Activated CD4-positive, alpha-beta T cell treated with anti-CD3 and anti-CD28 coated beads, Interleukin-2, amount 10 ng/mL, durations not matched to agents 7 days and 5 days (primary cell): ENCODE results near the gene BRDT. TPM values are rescaled to one million over a fixed set of nuclear protein-coding genes. Genes with fewer than 3 reads are reported as not detected.
"Not testable (repeated sequence)": the region's sequence is repeated elsewhere in the genome, so short reads cannot be mapped to it uniquely, and the experiment has no call there.

ENCODE experiments used
- CTCF ChIA-PET: fragments of 350-600 bp; sonication (Branson Sonifier 250); formaldehyde crosslinking; loops from one replicate; lab custom pipeline; 2021; ENCODE audit warnings: antibody characterized with exemption; lab: Charles Lee
- POLR2A ChIA-PET: fragments of 350-600 bp; sonication (Branson Sonifier 250); formaldehyde crosslinking; loops from one replicate; lab custom pipeline; 2021; ENCODE audit warnings: antibody characterized with exemption; lab: Charles Lee
- DNase-seq: peaks from one replicate; pipeline ENCODE4 v3.0.0-alpha.2; 2020
- H3K27ac Mint-ChIP-seq: one replicate; pipeline ENCODE4 v1.8.0; 2021; ENCODE audit warnings: mild to moderate bottlenecking, moderate library complexity, mixed read lengths
- H3K27me3 Mint-ChIP-seq: one replicate; pipeline ENCODE4 v1.8.0; 2021; ENCODE audit warnings: mixed read lengths
- H3K36me3 Mint-ChIP-seq: one replicate; pipeline ENCODE4 v1.8.0; 2021; ENCODE audit warnings: low read depth, mixed read lengths
- H3K4me1 Mint-ChIP-seq: one replicate; pipeline ENCODE4 v1.8.0; 2021; ENCODE audit warnings: mixed read lengths
- H3K4me3 Mint-ChIP-seq: one replicate; pipeline ENCODE4 v1.8.0; 2021; ENCODE audit warnings: mild to moderate bottlenecking, moderate library complexity, mixed read lengths
- H3K9me3 Mint-ChIP-seq: one replicate; pipeline ENCODE4 v1.8.0; 2021; ENCODE audit warnings: mixed read lengths
- total RNA-seq, 2 experiments: library from RNA; stranded (reverse); gene quantifications; one replicate each; pipeline ENCODE4 v1.2.3, GENCODE V29; 2021

The BRDT gene
- total RNA-seq, 2 experiments from 2014 or later, result not detected

GRCh38 chr1:92013923-92014322 lies 64.7 kb downstream of the BRDT start:
- POLR2A ChIA-PET, result no interaction called here
- CTCF ChIA-PET, result interaction anchor here (1.3 kb wide), 1 partner anchor 62 kb away, joined by 5 read pairs; no protein-coding TSS in a partner anchor
- H3K27ac Mint-ChIP-seq, result no peak overlapping the region
- no peaks in the 10 kb centered on the region for H3K9me3 Mint-ChIP-seq
- H3K4me1 Mint-ChIP-seq, result peaks cover 14% of the 10 kb centered on the region
- H3K36me3 Mint-ChIP-seq, result no peaks in the 10 kb centered on the region
- DNase-seq, result no peak
- H3K27me3 Mint-ChIP-seq, result no peaks in the 10 kb centered on the region
- H3K4me3 Mint-ChIP-seq, result no peak overlapping the region

GRCh38 chr1:92016720-92017316 lies 67.6 kb downstream of the BRDT start:
- no peak overlapping the region for H3K4me3 Mint-ChIP-seq
- H3K4me1 Mint-ChIP-seq, result peaks cover 14% of the 10 kb centered on the region

DNA sequence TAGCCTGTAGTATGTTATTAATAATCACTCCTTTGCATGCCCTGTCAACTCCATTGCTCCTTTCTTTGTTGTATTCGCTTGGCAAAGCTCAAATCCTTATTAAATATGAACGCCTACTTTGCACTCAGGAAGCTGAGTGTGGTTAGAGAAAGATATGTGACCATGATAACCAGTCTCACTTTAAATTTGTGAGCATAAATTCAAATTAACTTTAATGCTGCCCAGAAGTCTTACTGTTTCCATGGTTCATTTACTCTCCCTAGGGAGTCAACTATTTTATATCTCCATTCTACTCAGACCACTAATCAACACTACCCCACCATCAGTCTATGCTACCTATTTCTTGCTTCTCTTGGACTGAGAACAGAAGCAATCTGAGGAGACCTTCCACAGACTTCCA lies 68.5 kb downstream of the BRDT start:
- POLR2A ChIA-PET, result no interaction called here
- CTCF ChIA-PET, result no interaction called here
- H3K4me3 Mint-ChIP-seq, result no peak overlapping the region
- no peak overlapping the region for H3K27ac Mint-ChIP-seq
- H3K36me3 Mint-ChIP-seq, result no peaks in the 10 kb centered on the region
- peaks cover 14% of the 10 kb centered on the region for H3K4me1 Mint-ChIP-seq
- DNase-seq, result no peak
- peaks cover 6% of the 10 kb centered on the region for H3K9me3 Mint-ChIP-seq
- peaks cover 5% of the 10 kb centered on the region for H3K27me3 Mint-ChIP-seq

More at GRCh38 chr1:92016720-92017316, 67.6 kb downstream of the BRDT start:
- Mint-ChIP-seq H3K9me3 (peaks cover 4% of the 10 kb centered on the region), H3K27ac (no peak overlapping the region), H3K36me3 (no peaks in the 10 kb centered on the region), H3K27me3 (peaks cover 2% of the 10 kb centered on the region)
- CTCF ChIA-PET, result no interaction called here
- POLR2A ChIA-PET, result no interaction called here
- no peak for DNase-seq

GRCh38 chr1:92026042-92026441 lies 76.8 kb downstream of the BRDT start:
- H3K36me3 Mint-ChIP-seq, H3K27ac Mint-ChIP-seq, DNase-seq, POLR2A ChIA-PET, H3K4me3 Mint-ChIP-seq, CTCF ChIA-PET: not testable (repeated sequence)
- Mint-ChIP-seq H3K9me3 (peaks cover 11% of the 10 kb centered on the region), H3K4me1 (peaks cover 14% of the 10 kb centered on the region), H3K27me3 (peaks cover 27% of the 10 kb centered on the region)

DNA sequence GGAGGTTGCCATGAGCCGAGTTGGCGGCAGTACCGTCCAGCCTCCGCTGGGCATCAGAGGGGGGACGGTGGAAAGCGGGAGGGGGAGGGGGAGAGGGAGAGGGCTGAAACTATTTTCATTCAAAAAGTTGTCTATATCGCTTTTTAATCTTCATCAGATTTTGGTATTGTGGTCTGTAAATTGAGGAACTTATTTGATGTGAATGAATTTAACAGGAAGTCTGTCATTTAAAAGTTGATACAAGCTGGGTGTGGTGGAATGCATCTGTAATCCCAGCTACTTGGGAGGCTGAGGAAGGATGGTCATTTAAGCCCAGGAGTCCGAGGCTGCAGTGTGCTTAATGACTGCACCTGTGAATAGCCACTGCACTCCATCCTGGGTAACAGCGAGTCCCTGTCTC lies 77.6 kb downstream of the BRDT start:
- Mint-ChIP-seq H3K27ac (no peak overlapping the region), H3K4me3 (no peak overlapping the region), H3K9me3 (peaks cover 7% of the 10 kb centered on the region), H3K27me3 (peaks cover 27% of the 10 kb centered on the region), H3K36me3 (peaks cover 2% of the 10 kb centered on the region), H3K4me1 (peaks cover 14% of the 10 kb centered on the region)
- ChIA-PET POLR2A (no interaction called here), CTCF (no interaction called here)
- DNase-seq, result no peak

- H3K9me3 Mint-ChIP-seq, result no peaks in the 10 kb centered on the region
- peaks cover 14% of the 10 kb centered on the region for H3K4me1 Mint-ChIP-seq
- POLR2A ChIA-PET, result no interaction called here
- no peak overlapping the region for H3K27ac Mint-ChIP-seq
- peak overlapping the region; percentile 47 for H3K4me3 Mint-ChIP-seq
- H3K27me3 Mint-ChIP-seq, result peaks cover 18% of the 10 kb centered on the region
- peaks cover 2% of the 10 kb centered on the region for H3K36me3 Mint-ChIP-seq
- DNase-seq, result no peak
- CTCF ChIA-PET, result no interaction called here
Observed at GRCh38 chr1:92029241-92029922, 80.2 kb downstream of the BRDT start.

- H3K27ac Mint-ChIP-seq, result no peak overlapping the region
- CTCF ChIA-PET, result interaction anchor here (0.5 to 2.0 kb wide), 5 partner anchors 9 to 110 kb away, joined by 3 to 7 read pairs (median 5); no protein-coding TSS in a partner anchor
Observed at GRCh38 chr1:92030656-92031107, 81.5 kb downstream of the BRDT start.

GRCh38 chr1:92031281-92032110 lies 82.3 kb downstream of the BRDT start:
- H3K9me3 Mint-ChIP-seq, result no peaks in the 10 kb centered on the region
- no peak overlapping the region for H3K27ac Mint-ChIP-seq
- no peak for DNase-seq
- peaks cover 14% of the 10 kb centered on the region for H3K4me1 Mint-ChIP-seq
- CTCF ChIA-PET, result interaction anchor here (0.5 to 2.0 kb wide), 4 partner anchors 10 to 193 kb away, joined by 3 to 7 read pairs (median 4); no protein-coding TSS in a partner anchor
- H3K4me3 Mint-ChIP-seq, result no peak overlapping the region
- H3K36me3 Mint-ChIP-seq, result no peaks in the 10 kb centered on the region
- peaks cover 19% of the 10 kb centered on the region for H3K27me3 Mint-ChIP-seq
- POLR2A ChIA-PET, result no interaction called here

More at GRCh38 chr1:92030656-92031107, 81.5 kb downstream of the BRDT start:
- Mint-ChIP-seq H3K4me1 (peaks cover 14% of the 10 kb centered on the region), H3K4me3 (peak overlapping the region; percentile 62), H3K9me3 (no peaks in the 10 kb centered on the region), H3K27me3 (peaks cover 17% of the 10 kb centered on the region), H3K36me3 (peaks cover under 1% of the 10 kb centered on the region)
- POLR2A ChIA-PET, result no interaction called here
- DNase-seq, result no peak

DNA sequence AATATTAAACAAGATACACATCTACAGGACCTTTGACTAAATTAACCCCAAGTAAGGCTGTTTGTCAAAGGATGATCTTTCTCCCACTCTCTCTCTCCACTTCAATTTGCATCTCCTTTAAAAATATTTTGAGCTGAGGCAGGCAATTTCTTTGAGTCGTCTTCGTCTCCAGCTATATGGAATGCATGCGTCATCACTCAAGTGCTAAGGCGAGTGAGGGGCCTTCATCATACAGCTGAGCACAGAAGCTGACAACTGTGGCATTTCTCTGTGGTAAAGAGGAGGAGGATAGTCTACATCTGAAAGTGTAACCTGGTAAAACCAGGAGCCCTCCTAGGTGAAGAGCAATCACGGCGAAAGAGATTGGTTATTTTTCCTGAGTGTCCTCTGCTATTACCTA lies 88.2 kb downstream of the BRDT start:
- CTCF ChIA-PET, result interaction anchor here (0.6 kb wide), 1 partner anchor 343 kb away, joined by 3 read pairs; no protein-coding TSS in a partner anchor
- POLR2A ChIA-PET, result no interaction called here
- H3K27ac Mint-ChIP-seq, result no peak overlapping the region
- no peak for DNase-seq
- H3K27me3 Mint-ChIP-seq, result peaks cover 3% of the 10 kb centered on the region
- no peaks in the 10 kb centered on the region for H3K4me1 Mint-ChIP-seq
- no peaks in the 10 kb centered on the region for H3K36me3 Mint-ChIP-seq
- no peak overlapping the region for H3K4me3 Mint-ChIP-seq
- no peaks in the 10 kb centered on the region for H3K9me3 Mint-ChIP-seq

DNA sequence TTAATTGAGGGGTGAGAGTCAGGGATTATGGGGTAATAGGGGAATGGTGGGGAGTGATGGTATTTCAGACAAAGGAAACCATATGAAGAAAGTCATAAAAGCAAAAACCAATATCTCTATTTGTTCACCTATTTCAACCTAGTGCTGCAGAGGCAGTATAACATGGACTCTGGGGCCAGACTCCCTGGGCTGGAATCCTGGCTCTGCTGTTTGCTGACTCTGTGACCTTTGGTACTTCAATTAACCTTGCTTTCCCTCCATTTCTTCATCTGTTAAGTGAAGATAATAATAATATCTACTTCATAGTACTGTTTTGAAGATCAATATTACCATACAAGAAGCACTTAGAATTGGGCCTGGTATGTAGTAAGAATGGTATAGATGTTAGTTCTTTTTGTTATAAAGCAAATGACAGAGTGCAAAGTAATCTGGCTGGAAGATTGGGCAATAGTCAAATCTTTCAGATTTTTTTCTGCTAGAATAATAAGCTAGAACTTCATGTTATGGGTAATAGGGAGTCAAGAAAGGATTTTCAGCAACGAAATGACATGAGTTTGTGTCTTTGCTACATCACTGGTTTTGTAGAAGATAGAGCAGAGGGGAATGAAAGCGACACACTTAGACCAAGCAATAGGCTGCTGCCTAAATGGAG lies 89.6 kb downstream of the BRDT start:
- Mint-ChIP-seq H3K4me1 (no peaks in the 10 kb centered on the region), H3K27ac (no peak overlapping the region), H3K9me3 (no peaks in the 10 kb centered on the region), H3K27me3 (peaks cover 3% of the 10 kb centered on the region), H3K4me3 (no peak overlapping the region), H3K36me3 (no peaks in the 10 kb centered on the region)
- ChIA-PET POLR2A (no interaction called here), CTCF (interaction anchor here (1.0 kb wide), 1 partner anchor 8 kb away, joined by 6 read pairs; no protein-coding TSS in a partner anchor)
- DNase-seq, result no peak

- Mint-ChIP-seq H3K36me3 (no peaks in the 10 kb centered on the region), H3K4me3 (no peak overlapping the region), H3K27me3 (peaks cover 5% of the 10 kb centered on the region), H3K4me1 (no peaks in the 10 kb centered on the region), H3K9me3 (no peaks in the 10 kb centered on the region), H3K27ac (no peak overlapping the region)
- no peak for DNase-seq
- CTCF ChIA-PET, result interaction anchor here (0.9 kb wide), 1 partner anchor 10 kb away, joined by 3 read pairs; no protein-coding TSS in a partner anchor
- POLR2A ChIA-PET, result no interaction called here
Observed at GRCh38 chr1:92040971-92041370, 91.8 kb downstream of the BRDT start.

- DNase-seq, result no peak
- Mint-ChIP-seq H3K4me1 (no peaks in the 10 kb centered on the region), H3K4me3 (no peak overlapping the region), H3K27me3 (peaks cover 3% of the 10 kb centered on the region), H3K36me3 (no peaks in the 10 kb centered on the region), H3K9me3 (no peaks in the 10 kb centered on the region), H3K27ac (no peak overlapping the region)
- POLR2A ChIA-PET, result no interaction called here
- CTCF ChIA-PET, result no interaction called here
Observed at GRCh38 chr1:92043621-92044020, 94.4 kb downstream of the BRDT start.
